ENCODE results near the gene KMT5B.

DNA sequence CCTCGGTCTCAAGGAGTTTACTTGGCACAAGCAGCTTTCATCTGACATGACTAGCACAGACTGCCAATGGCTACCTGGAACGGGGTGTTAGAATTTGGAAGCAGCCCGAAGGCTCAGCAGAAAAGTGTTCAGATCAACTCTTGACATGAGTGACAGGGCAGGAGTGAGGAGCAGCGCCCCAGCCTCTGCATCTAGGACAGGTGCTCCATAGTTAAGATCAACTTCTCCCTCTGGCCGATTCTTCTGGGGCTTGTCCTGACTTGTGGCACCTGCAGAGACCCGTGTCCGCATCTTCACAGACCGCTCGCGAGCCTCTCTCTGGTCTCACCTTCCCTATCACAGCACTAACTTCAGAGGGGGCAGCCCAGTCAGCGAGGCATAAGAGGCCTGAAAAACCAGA lies 49.4 kb downstream of the KMT5B start:
- TF ChIP-seq POLR2AphosphoS5 (IDR thresholded peaks at IDR 0.05) (no peak), POLR2A (IDR thresholded peaks at IDR 0.05) (no peak)
- TF ChIP-seq, protein P1, sequence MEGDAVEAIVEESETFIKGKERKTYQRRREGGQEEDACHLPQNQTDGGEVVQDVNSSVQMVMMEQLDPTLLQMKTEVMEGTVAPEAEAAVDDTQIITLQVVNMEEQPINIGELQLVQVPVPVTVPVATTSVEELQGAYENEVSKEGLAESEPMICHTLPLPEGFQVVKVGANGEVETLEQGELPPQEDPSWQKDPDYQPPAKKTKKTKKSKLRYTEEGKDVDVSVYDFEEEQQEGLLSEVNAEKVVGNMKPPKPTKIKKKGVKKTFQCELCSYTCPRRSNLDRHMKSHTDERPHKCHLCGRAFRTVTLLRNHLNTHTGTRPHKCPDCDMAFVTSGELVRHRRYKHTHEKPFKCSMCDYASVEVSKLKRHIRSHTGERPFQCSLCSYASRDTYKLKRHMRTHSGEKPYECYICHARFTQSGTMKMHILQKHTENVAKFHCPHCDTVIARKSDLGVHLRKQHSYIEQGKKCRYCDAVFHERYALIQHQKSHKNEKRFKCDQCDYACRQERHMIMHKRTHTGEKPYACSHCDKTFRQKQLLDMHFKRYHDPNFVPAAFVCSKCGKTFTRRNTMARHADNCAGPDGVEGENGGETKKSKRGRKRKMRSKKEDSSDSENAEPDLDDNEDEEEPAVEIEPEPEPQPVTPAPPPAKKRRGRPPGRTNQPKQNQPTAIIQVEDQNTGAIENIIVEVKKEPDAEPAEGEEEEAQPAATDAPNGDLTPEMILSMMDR (IDR thresholded peaks at IDR 0.05 in 8 of 11, conservative IDR thresholded peaks at IDR 0.05 in 3 of 11), result no peak
